Stimulated activated CD4-positive, alpha-beta T cell treated with anti-CD3 and anti-CD28 coated beads, Interleukin-4, amount 100 ng/mL, for 24 hours (primary cell): ENCODE data around the gene TMEM178B.

Experiments
- DNase-seq: peaks from one replicate; pipeline ENCODE4 v3.0.0-alpha.2; 2020

Gene TMEM178B

DNA sequence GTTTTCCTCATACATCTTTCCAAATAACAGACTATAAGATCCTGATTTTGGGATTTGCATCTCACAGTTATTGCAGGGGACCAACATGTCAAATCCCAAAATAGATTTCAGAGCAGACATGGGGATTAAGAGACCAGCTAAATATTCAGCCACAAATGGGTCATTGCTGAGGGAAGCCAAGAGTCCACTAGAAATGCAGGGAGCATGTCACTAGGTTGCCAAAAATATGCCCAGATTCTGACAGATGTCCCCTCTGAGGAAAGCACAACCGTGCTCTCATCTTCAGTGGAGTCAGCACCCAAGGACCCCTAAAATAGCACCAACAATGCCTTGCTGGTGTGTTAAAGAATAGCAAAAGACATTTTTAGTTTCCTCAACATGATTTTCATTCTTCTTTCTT, 421.2 kb downstream of the TMEM178B start:
- DNase-seq, result no peak

DNA sequence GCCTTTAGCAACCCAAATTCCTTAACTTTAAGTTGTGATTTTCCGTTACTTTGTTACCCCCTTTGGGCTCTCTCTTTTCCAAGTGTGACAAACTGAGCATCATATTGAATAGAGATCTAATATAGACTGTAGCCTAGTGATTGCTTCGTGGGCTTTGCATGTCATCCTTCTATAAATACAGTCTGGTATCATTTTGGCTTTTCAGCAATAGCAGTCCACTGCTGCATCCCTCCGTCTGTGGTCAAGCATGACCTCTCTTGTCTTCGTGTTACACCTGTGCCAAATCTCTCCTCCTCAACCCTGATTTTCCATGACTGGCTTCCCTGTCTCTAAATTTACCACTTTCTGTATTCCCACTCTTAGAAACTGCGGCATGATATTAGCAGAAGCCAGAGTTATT, 423.5 kb downstream of the TMEM178B start:
- no peak for DNase-seq

DNA sequence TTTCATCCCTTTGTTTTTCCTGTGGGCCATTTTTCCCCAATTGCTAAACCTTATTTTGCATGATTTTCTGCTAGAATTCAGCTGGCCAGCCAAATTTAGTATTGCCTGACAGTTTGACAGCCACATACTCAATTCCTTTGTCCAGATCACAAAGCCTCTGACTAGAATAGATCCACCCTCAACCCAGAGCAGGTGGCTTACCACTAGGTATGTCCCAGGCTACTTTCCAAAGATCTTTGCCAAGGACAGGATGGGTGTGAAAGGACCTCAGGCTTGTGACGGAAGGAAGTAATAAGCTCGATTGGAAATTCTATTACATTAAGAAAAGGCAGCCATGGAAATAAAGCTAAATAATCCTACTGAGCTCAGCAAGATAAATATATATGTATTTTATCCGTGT, 426.7 kb downstream of the TMEM178B start:
- DNase-seq, result no peak

DNA sequence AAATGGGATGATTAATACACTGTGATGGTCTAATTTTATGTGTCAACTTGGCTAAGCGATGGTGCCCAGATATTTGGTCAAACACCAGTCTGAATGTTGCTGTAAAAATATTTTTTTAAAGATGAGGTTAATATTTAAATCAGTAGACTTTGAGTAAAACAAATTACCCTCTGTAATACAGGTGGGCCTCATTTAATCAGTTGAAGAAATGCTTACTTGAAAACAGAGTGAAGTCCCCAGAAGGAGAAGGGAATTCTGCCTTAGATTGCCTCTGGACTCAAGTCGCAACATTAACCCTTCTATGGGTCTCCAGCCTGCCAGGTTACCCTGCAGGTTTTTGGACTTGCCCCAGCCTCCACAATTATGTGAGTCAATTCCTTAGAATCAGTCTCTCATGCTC, 427.6 kb downstream of the TMEM178B start:
- no peak for DNase-seq

DNA sequence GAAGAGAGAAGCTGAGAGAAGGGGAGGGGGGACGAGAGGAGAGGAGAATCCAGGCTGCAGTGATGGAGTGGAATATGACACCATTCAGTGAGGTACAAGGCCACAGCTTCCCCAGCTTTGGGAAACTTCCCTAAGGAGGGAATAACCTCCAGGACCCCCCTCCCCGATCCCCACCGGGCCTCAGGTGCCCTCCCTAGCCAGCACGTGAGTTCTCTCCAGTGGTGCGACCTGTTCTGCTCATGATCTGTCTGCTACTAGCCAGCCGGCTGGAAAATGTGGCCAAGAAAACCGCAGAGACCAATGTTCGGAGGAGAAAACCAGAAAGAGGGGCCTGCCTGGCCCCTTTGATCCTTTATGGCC, 437.4 kb downstream of the TMEM178B start:
- DNase-seq, result no peak

DNA sequence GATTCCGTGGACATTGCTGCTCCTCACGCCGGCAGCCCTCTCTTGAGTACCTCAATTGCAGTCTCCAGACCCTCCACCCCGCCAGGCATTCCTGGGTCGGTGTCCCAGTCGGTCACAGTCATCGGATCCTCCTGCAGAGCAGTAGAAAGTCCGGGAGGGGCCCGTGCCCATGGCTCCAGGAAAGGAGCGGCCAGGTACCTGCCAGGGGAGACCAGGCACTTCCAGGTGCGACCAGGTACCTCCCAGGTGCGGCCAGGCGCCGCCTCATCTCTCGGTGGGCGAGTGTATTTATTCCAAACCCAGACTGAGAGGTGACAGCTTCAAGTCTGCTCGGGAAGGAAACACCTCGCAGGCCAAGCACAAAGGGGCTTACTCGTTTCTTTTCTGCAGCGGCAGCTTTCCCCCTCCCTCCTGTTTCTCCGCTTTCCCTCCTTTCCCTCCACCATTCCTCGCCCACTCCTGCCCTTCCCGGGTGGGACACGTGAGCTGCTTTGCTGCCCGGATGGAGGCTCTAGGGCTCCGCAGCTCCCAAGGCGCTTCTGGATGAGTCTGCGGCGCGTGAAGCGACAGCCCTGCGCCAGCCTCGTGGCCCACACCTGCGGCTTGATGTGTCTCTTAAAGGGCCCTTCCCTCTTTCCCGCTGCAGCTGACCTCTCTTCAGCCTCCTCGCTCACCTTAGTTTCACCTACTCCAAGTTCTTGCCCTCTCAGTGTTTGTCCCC, 438.0 kb downstream of the TMEM178B start:
- DNase-seq, result no peak

DNA sequence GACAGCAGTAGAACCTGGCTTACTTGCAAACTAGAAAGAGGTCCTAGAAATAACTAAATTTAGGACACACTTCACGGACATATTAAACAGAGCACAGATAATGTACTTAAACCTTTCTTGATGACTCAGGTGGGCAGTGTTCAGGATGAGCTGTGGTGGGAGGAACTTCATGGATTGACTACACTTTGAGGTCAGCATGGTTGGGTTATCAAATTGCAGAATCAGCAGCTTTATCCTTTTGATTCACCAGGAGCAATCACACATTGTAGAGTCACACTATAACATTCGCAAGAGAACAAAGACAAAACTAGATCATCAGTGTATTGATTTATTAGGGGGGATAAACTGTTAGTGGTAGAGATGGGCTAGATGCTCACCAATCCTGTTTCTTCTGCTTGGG, 438.7 kb downstream of the TMEM178B start:
- no peak for DNase-seq

DNA sequence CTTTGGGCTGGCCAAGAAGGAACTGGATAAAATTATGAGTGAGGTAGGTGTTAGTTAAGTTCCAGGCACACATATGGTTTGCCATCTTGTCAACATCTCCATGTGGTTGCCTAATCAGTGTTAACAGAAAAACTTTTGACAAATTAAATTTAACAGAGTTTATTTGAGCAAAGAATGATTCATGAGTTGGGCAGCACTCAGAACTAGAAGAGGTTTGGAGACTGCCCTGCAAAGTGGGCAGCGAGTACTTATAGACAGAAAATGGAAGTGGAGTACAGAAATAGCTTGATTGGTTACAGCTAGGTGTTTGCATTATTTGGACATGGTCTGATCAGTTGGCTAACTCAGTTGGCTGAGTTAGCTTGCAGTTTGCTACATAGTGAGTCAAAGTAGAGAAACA, 439.9 kb downstream of the TMEM178B start:
- no peak for DNase-seq

DNA sequence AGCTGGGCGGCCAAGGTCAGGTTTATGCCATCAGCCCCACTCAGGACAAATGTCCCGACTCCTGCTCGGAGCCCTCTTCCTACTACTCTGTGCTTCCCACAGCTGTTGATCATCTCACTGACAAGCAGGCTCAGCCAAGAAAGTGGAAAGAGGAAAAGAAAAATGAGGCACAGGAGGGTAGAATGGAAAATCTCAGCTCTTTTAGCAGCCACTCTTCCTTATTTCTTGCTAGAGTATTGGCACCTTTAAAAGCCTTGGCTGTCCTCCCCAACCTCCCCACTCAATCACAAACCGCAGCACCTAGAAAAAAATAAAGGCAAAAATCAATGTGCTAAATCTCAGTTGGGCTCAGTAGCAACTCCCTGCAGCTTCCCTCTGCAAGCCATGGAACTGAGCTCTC, 442.1 kb downstream of the TMEM178B start:
- no peak for DNase-seq

DNA sequence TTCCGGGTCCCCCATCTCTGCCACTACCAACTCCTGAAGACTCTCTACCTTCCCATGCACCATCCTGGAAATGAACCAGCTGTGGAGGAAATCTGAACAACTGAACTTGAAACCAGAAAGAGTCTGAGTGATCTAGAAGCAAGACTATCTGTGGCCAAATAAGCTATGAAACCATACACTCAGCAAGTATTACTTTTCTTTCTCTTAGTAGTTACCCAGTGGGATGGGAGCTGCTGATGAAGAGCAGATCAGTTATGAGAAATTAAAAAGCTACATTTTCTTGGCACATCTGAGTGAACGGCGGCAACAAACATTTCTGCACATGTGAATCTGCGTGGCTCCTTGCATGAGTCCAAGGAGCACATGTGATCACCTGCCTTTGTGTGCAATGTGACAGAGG, 445.8 kb downstream of the TMEM178B start:
- DNase-seq, result no peak

DNA sequence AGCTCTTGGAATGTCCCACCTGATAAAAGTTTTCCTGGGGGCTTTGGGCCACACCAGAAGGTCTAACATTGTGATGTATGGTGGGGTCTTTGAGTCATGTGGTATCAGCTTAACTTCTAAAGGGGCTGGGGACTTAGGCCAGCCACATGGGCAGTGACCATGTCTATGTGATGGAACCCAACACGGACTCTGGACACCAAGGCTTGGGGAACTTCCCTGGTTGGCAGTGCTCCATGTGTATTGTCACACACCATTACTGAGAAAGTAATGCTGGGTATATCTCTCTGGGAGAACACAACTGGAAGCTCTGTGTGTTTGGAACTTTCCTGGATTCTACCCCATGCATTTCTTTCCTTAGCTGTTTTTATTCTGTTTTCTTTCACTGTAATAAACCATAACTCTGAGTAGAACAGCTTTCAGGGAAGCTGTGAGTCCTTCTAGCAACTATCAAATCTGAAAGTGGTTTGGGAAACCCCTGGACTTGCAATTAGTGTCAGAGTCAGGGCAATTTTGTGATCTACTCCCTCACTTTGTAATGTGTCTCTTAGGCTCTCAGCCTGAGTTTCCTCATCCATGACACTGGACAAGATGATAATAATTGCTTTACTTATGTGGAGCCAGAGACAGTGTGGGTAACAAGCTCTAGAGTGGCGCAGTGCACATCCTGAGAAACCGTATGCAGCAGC, 448.9 kb downstream of the TMEM178B start:
- DNase-seq, result no peak

DNA sequence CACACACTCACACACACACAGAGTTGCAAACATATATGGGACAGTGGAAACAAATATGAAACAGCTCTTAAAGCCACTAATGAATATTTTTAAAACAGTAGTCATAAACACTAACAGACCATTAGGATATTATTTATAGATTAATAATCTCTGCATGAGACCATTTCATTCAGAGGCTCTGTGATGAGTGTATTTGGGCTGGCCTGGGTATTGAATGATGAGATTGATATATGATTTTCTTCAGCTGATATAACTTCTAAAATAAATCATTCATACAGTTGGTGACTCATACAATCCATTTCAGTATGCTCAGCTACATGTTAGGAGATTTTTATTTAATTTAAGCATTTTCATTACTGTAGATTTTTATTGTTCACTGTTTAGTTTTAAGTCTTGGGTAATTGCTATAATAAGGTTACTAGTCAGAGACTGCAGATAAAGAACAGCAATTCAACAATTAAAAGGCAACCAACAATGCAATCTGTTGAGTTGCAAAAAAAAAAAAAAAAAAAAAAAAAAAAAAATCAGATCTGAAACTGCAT, 452.2 kb downstream of the TMEM178B start:
- DNase-seq, result no peak

DNA sequence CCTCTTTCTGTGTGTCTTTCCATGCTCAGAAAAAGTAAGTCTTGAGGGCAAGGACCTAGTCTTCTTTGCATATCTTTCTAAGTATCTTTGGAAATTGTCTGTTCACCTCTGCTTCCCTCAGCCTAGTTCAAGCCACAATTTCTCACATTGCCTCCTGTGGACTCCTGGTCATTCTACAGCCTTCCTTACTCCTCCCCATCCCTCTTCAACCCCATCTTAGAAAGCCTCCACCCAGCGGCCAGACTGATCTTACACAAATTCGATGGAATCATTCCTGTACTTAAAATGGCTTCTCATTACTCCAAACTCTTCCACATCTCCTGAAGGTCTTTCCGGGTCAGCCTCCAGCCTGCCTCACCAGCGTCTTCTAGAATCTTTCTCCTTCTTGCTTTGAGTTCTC, 453.2 kb downstream of the TMEM178B start:
- DNase-seq, result no peak

DNA sequence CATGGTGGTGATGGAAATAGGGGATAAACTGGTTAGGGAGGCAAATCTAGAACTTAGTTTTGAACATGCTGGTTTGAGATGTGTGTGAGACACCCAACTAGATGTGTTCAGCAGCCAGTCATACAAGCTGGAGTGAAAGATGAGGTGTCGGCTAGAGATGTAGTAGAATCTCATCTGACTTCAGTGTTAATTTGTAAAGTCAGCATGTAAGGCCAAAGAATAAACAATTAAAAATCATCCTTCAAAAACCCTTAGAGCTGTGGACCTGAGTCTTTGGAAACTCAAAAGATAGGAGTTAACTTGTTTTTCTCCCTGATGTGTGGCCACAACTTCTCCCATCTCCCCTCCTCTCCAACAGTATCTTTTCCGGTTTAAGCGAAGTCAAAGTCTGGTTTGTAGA, 454.5 kb downstream of the TMEM178B start:
- DNase-seq, result no peak
